AG09319 (cell line): ENCODE measurements around the gene DCXR.

Experiments
- DNase-seq: peaks from one replicate; pipeline ENCODE4 v3.0.0-alpha.2; 2010; ENCODE audit warnings: low read depth; ENCODE audit errors: extremely low read depth
- TF ChIP-seq, protein P1 (sequence below): IDR thresholded peaks from 2 replicates; pipeline ENCODE4 v1.5.1; 2011; ENCODE audit warnings: low read depth, mild to moderate bottlenecking, inconsistent platforms, low read length, moderate library complexity

DCXR gene

DNA sequence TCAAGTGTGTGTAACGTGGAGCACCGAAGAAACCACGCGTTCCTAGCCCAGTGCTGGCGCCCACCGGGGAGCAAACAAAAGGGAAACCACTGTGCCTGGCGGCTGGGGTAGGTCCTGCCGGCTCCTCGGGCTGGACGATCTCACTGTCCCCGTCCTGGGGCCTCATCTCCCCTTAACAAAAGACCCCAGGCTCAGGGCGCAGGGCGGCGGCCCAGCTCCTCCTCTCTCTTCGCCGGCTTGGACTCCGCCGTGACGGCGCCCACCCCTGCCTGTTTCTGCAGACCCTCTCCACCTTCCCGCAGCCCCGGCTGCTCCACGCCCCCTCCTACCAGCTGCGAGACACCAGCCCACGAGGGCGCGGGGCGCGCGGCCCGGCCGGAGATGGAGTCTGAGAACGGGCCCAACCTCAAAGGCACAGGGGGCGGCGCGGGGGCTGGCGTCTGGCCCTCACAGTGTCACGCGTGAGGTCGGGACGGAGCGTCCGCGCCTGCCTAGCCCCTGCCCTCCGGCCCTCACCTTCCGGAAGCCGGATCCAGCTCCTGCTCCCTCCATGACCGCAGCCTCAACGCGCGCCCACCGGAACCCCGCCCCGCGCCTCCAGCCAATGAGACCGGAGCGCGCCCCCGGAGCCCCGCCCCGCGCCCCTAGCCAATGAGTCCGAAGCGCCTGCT is 15.1 kb downstream of the DCXR start, which contains the start of gene CENPX:
Gene CENPX, minus strand, starts transcription at position 569 of the 671 bp plus-strand sequence. Its CDS starts 17 bp downstream, at position 552.
- no peak for DNase-seq

DNA sequence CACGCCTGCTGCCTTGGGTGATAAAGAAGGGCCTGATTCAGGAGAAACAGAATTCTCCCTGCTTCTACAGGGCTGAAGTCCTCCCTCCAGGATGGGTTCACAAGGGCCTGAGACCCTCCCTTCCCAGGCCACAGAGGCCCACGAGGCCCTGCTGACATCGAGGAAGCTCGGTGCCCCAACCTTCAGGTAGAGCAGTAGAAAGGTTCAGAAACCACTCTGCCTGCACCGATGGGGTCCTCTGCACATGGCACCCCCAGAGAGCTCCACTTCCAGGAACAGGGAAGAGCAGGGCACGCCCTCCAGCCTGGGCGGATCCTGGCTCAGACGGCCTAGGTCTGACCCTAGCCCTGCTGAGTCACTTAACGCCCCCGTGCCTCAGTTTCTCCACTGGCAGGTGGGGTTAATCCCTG is 15.6 kb downstream of the DCXR start:
- no peak for DNase-seq
- TF ChIP-seq, protein P1, sequence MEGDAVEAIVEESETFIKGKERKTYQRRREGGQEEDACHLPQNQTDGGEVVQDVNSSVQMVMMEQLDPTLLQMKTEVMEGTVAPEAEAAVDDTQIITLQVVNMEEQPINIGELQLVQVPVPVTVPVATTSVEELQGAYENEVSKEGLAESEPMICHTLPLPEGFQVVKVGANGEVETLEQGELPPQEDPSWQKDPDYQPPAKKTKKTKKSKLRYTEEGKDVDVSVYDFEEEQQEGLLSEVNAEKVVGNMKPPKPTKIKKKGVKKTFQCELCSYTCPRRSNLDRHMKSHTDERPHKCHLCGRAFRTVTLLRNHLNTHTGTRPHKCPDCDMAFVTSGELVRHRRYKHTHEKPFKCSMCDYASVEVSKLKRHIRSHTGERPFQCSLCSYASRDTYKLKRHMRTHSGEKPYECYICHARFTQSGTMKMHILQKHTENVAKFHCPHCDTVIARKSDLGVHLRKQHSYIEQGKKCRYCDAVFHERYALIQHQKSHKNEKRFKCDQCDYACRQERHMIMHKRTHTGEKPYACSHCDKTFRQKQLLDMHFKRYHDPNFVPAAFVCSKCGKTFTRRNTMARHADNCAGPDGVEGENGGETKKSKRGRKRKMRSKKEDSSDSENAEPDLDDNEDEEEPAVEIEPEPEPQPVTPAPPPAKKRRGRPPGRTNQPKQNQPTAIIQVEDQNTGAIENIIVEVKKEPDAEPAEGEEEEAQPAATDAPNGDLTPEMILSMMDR = no peak

More for the DNA sequence above, 15.1 kb downstream of the DCXR start, which contains the start of gene CENPX:
- TF ChIP-seq, protein P1 = no peak

DNA sequence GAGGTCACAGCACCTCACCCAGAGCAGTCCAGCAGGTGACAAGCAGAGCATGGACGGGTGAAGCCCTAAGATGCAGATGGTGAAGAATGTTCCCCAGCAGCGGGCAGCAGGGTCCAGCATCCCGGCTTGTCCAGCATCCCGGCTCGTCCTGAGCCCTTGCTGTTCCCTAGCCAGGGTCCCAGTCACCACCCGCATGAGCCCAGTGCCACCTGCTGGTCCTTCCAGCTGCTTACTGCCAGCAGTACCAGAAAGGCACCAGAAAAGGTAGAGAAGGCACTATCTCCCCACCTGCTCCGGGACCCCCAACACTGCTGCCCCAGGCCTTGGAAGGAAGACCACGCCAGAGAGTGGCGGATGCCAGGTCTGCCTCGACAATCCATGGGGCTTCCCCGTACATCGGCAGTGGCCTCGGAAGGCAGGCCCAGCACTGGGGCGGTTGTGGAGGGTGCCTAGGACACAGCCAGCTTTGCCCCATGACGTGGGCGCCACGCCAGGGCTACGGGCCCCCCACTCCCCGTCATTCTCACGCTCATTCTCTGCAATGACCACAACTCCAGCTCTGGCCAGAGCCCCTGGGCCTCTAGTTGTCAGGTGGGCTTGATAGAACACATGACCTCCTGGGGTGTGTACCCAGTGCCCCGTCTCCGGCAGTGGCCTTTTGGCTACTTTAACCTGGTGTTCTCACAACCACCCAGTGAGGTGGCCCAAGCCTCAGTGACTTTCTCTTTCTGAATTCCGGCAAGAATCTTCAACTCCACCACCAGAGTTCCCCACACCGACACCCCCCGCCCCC is 16.2 kb downstream of the DCXR start:
- TF ChIP-seq, protein P1 = peak; percentile 82
- peak; percentile 49 for DNase-seq

DNA sequence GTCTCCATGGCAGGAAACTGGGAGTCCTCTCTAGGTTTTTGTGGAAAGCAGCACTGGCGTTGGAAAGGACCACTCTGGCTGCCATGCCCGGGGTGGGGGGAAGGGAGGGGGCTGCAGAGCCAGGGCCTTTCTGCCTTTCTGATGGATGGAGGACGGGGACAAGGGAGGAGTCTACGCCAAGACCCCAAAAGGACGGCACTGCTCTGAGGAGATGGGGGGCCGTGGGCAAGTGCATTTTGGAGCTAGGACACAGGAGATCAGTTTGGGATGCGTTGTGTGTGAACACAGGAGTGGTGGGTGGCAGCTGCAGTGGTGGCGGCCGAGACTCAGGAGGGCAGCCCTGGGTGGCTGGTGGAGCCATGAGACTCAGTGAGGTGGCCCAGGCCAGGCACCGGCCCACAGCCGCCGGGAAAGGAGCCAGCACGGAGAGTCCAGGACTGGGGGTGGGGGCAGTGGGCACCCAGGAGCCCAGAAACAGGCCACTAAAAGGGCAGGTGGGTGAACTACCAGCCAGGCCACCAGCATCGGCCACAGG is 16.9 kb downstream of the DCXR start:
- TF ChIP-seq, protein P1 = no peak
- DNase-seq = no peak

DNA sequence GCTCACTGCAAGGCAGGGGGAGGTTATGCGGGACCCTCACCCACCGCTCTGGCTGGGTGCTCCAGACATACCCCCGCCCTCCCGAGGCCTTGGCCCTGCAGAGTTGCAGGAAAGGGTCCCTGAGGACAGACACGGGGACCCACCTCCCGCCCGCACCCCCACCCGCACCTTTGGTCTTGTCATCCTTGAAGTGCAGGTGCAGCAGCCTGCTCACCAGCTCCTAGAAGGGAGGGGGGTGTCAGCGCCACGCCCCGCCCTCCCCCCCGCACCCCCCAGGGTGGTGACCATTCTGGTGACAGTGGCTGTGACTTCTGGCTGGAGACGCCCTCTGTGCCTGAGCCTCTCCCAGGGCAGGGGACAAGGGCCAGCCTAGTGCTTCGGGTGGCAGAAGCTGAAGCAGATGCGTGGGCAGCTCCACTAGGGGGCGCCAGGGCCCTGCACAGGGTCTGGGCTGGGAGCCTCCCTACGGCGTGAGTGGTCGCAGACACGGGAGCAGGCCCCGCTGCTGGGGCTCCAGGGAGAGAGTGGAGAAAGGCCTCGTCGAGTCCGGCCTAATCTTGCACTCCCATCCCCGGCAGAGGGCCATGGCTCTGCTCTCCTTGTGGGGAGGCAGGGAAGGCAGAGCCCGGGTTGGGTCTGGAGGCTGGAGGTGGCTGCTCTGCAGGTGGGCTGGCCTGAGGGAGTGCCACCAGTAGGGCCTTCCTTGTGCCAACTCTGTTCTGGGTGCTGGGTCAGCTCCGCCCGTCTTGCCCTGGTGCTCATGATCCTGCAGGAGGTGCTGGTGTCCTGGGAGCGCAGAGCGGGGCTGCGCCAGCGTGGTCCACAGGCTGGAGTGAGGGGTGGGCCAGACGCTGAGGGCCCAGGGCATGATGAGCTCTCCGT is 17.6 kb downstream of the DCXR start:
- TF ChIP-seq, protein P1 = peak; percentile 73
- DNase-seq = no peak

DNA sequence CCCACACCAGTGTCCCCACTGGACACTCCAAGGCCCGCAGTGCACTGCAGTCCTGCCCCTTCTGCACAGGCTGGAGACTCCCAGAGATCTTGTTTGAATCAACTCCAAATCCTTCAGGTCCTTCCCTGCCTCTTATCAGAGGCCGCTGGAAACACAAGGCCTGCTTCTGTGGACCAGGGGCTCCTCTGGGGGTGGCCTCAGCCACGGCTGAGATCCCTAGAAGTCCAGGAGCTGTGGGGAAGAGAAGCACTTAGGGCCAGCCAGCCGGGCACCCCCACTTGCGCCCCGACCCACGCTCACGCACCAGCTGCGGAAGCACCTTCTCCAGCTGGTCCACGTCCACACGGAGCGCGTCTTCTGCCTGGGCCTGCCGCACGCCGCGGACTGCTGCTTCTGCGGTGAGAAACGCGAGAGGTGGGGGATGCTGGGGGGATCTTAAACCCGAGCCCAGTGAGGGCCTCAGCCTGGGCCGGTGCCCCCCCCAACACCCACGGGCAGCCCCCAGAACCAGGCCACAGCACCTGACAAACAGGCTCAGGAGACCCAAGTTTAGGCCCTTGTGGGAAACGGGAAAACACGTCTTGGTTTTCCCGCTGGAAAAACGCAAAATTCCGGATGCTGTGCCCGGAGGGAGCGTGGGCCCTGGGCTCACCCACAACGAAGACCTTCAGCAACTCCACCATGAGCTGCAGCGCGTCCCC is 18.4 kb downstream of the DCXR start:
- no peak for DNase-seq
- TF ChIP-seq, protein P1 = no peak
